PC-3 (cell line): ENCODE measurements around the gene HYAL1. TPM values are rescaled to one million over a fixed set of nuclear protein-coding genes. Genes with fewer than 3 reads are reported as not detected.

Experiments
- ATAC-seq: fragments of 200-7000 bp; cut with Tn5 transposase; 2 replicates; pipeline ENCODE4 v1.9.1; 2020; ENCODE audit warnings: mild to moderate bottlenecking, moderate library complexity
- BruUV-seq: library from RNA; stranded (reverse); fragments of 400-500 nt; replicated peaks from 2 replicates; lab custom pipeline; 2021; lab: Mats Ljungman, UMichigan
- CTCF ChIA-PET: fragments of 300-600 bp; sonication (Branson Sonifier 250); formaldehyde crosslinking; loops from one replicate; lab custom pipeline; 2022; ENCODE audit warnings: antibody characterized with exemption; lab: Charles Lee
- POLR2A ChIA-PET: fragments of 300-600 bp; sonication (Branson Sonifier 250); formaldehyde crosslinking; loops from one replicate; lab custom pipeline; 2022; ENCODE audit warnings: antibody characterized with exemption; ENCODE audit not compliant: unreplicated experiment; lab: Charles Lee
- DNase-seq: peaks from one replicate; pipeline ENCODE4 v3.0.0-alpha.2; 2015
- H2AFZ ChIP-seq: fragments of 300-600 bp; sonication (generic); 2 replicates; pipeline ENCODE4 v1.6.0; 2016; ENCODE audit warnings: antibody characterized with exemption, low read length
- H3F3A ChIP-seq: fragments of 300-600 bp; sonication (generic); one replicate; pipeline ENCODE4 v1.6.0; 2017; ENCODE audit warnings: antibody characterized with exemption, low read length, control low read depth, mild to moderate bottlenecking; ENCODE audit not compliant: unreplicated experiment
- H3K27ac ChIP-seq: fragments of 300-600 bp; sonication (generic); 2 replicates; pipeline ENCODE4 v1.5.1; 2016; ENCODE audit warnings: mild to moderate bottlenecking, low read length
- H3K27me3 ChIP-seq: fragments of 300-600 bp; sonication (generic); 2 replicates; pipeline ENCODE4 v1.6.1; 2016; ENCODE audit warnings: low read length, mixed read lengths
- H3K36me3 ChIP-seq: fragments of 300-600 bp; sonication (generic); 2 replicates; pipeline ENCODE4 v1.6.1; 2016; ENCODE audit warnings: low read depth, mixed run types, low read length, mixed read lengths
- H3K4me1 ChIP-seq: fragments of 300-600 bp; sonication (generic); 2 replicates; pipeline ENCODE4 v1.5.1; 2016; ENCODE audit warnings: low read length; ENCODE audit not compliant: insufficient read depth
- H3K4me2 ChIP-seq: fragments of 300-600 bp; sonication (generic); 2 replicates; pipeline ENCODE4 v1.6.0; 2016; ENCODE audit warnings: low read length
- H3K4me3 ChIP-seq: fragments of 300-600 bp; sonication (generic); 2 replicates; pipeline ENCODE4 v1.5.1; 2016; ENCODE audit warnings: mild to moderate bottlenecking, low read length, mixed read lengths
- H3K79me2 ChIP-seq: fragments of 300-600 bp; sonication (generic); 2 replicates; pipeline ENCODE4 v1.6.1; 2017; ENCODE audit warnings: low read length, mixed read lengths
- H3K9ac ChIP-seq: fragments of 300-600 bp; sonication (generic); 2 replicates; pipeline ENCODE4 v1.6.0; 2016; ENCODE audit warnings: mild to moderate bottlenecking, low read length
- H3K9me2 ChIP-seq: fragments of 300-600 bp; sonication (generic); replicated peaks from 2 replicates; pipeline ENCODE4 v1.6.1; 2016; ENCODE audit warnings: mixed run types, low read length, mixed read lengths
- H3K9me3 ChIP-seq: fragments of 300-600 bp; sonication (generic); 2 replicates; pipeline ENCODE4 v1.6.1; 2016; ENCODE audit warnings: low read length, mixed read lengths
- H4K20me1 ChIP-seq: fragments of 300-600 bp; sonication (generic); 2 replicates; pipeline ENCODE4 v1.6.1; 2016; ENCODE audit warnings: low read length, mixed read lengths
- CTCF ChIP-seq: fragments of 300-600 bp; sonication (generic); conservative IDR thresholded peaks from 2 replicates; pipeline ENCODE4 v1.5.1; 2017; ENCODE audit warnings: antibody characterized with exemption, low read depth, mild to moderate bottlenecking, low read length
- EZH2 ChIP-seq: fragments of 300-600 bp; sonication (generic); IDR thresholded peaks from one replicate; pipeline ENCODE4 v1.6.1; 2017; ENCODE audit warnings: antibody characterized with exemption, mild to moderate bottlenecking, low read length; ENCODE audit not compliant: unreplicated experiment
- EZH2phosphoT487 ChIP-seq: fragments of 300-600 bp; sonication (generic); IDR thresholded peaks from 2 replicates; pipeline ENCODE4 v1.6.1; 2018; ENCODE audit warnings: mild to moderate bottlenecking, antibody characterized with exemption, low read length, borderline replicate concordance
- intact Hi-C: fragments of 100-400 bp; cut with micrococcal nuclease; formaldehyde crosslinking; loops from 2 replicates; pipeline ENCODE4 v1.9.0; 2023
- total RNA-seq: library from RNA; depleted of rRNA; stranded (reverse); fragments of >200 nt; gene quantifications from 2 replicates; pipeline ENCODE4 v1.2.3, GENCODE V29; 2014

The HYAL1 gene
- total RNA-seq, 1 experiment from 2014 or later: 1.3 TPM

- BruUV-seq: no TSS peak
- Histone ChIP-seq H3K27ac (no peak overlapping the region), H3K4me2 (no peak overlapping the region), H3K9me2 (no peaks in the 10 kb centered on the region), H3K27me3 (no peaks in the 10 kb centered on the region), H3K4me1 (peaks cover 6% of the 10 kb centered on the region), H3K79me2 (peaks cover 32% of the 10 kb centered on the region), H3K9ac (no peak overlapping the region), H3K36me3 (peaks cover 35% of the 10 kb centered on the region), H3K4me3 (no peak overlapping the region), H4K20me1 (no peaks in the 10 kb centered on the region), H3F3A (peaks cover 4% of the 10 kb centered on the region), H3K9me3 (no peaks in the 10 kb centered on the region), H2AFZ (no peak overlapping the region)
- CTCF ChIA-PET: no interaction called here
- no peak for TF ChIP-seq EZH2phosphoT487
- TF ChIP-seq EZH2: no peak
- no peak for TF ChIP-seq CTCF
- intact Hi-C loops: no loop called here
- POLR2A ChIA-PET: interaction anchor here (0.6 kb wide), 1 partner anchor 10 kb away, joined by 3 read pairs; no protein-coding TSS in a partner anchor
- ATAC-seq: no peak
- no peak for DNase-seq
Observed at GRCh38 chr3:50289130-50289529, 14.2 kb downstream of the HYAL1 start.

GRCh38 chr3:50288387-50289007, 14.9 kb downstream of the HYAL1 start:
- Histone ChIP-seq H3K27me3 (no peaks in the 10 kb centered on the region), H3K27ac (no peak overlapping the region), H3K4me1 (peaks cover 6% of the 10 kb centered on the region), H3F3A (peaks cover 4% of the 10 kb centered on the region), H3K4me2 (no peak overlapping the region), H3K36me3 (peaks cover 35% of the 10 kb centered on the region), H3K9ac (no peak overlapping the region), H3K79me2 (peaks cover 32% of the 10 kb centered on the region), H3K9me3 (no peaks in the 10 kb centered on the region), H4K20me1 (no peaks in the 10 kb centered on the region), H2AFZ (no peak overlapping the region), H3K9me2 (no peaks in the 10 kb centered on the region), H3K4me3 (no peak overlapping the region)
- BruUV-seq: no TSS peak
- ATAC-seq (no peak), DNase-seq (no peak)
- CTCF ChIA-PET: no interaction called here
- no peak for TF ChIP-seq EZH2
- no peak for TF ChIP-seq CTCF
- TF ChIP-seq EZH2phosphoT487: no peak
- intact Hi-C loops: no loop called here
- POLR2A ChIA-PET: no interaction called here

GRCh38 chr3:50287262-50287661, 16.1 kb downstream of the HYAL1 start:
- no peak overlapping the region for H3K4me3 ChIP-seq
- intact Hi-C loops: no loop called here
- H3K9me3 ChIP-seq: no peaks in the 10 kb centered on the region
- TF ChIP-seq EZH2phosphoT487 (no peak), EZH2 (no peak), CTCF (no peak)
- H4K20me1 ChIP-seq: no peaks in the 10 kb centered on the region
- no peaks in the 10 kb centered on the region; the same call in 1 of the 2 replicates for H3K4me1 ChIP-seq
- no peak overlapping the region for H3K4me2 ChIP-seq
- peaks cover 4% of the 10 kb centered on the region for H3F3A ChIP-seq
- no peaks in the 10 kb centered on the region for H3K9me2 ChIP-seq
- BruUV-seq: no TSS peak
- no peak for DNase-seq
- no peak overlapping the region for H2AFZ ChIP-seq
- POLR2A ChIA-PET: no interaction called here
- no peak overlapping the region for H3K9ac ChIP-seq
- H3K27ac ChIP-seq: no peak overlapping the region
- CTCF ChIA-PET: no interaction called here
- no peak for ATAC-seq
- H3K36me3 ChIP-seq: peaks cover 35% of the 10 kb centered on the region
- no peaks in the 10 kb centered on the region for H3K27me3 ChIP-seq
- peaks cover 32% of the 10 kb centered on the region for H3K79me2 ChIP-seq
